GM12878 (cell line): ENCODE data around the gene PRRT1B. TPM values are rescaled to one million over a fixed set of nuclear protein-coding genes. Genes with fewer than 3 reads are reported as not detected.

Experiments used
- ATAC-seq: fragments of 200-7000 bp; cut with Tn5 transposase; 3 replicates; pipeline ENCODE4 v1.9.1; 2020; ENCODE audit warnings: mild to moderate bottlenecking, moderate library complexity
- BruUV-seq: library from RNA; stranded (reverse); fragments of 400-500 nt; replicated peaks from 2 replicates; lab custom pipeline; 2021; lab: Mats Ljungman, UMichigan
- CTCF ChIA-PET: fragments of 300-600 bp; sonication (Branson Sonifier 250); formaldehyde crosslinking; extraction: SDS; loops from one replicate; lab custom pipeline; 2021; ENCODE audit warnings: inconsistent platforms; lab: Yijun Ruan, JAX
- POLR2A ChIA-PET: fragments of 350-600 bp; formaldehyde crosslinking; extraction: SDS; loops from one replicate; lab custom pipeline; 2021; ENCODE audit warnings: inconsistent platforms; lab: Charles Lee
- RAD21 ChIA-PET: fragments of 300-600 bp; sonication (Branson Sonifier 250); formaldehyde crosslinking; loops from one replicate; lab custom pipeline; 2023; ENCODE audit warnings: antibody characterized with exemption; ENCODE audit not compliant: unreplicated experiment; lab: Charles Lee
- SMC1A ChIA-PET: fragments of 300-600 bp; sonication (Branson Sonifier 250); formaldehyde crosslinking; loops from one replicate; lab custom pipeline; 2023; ENCODE audit not compliant: unreplicated experiment, uncharacterized antibody; lab: Charles Lee
- DNase-seq: peaks from one replicate; pipeline ENCODE4 v3.0.0-alpha.2; 2011; ENCODE audit warnings: low read depth, low spot score
- FAIRE-seq: peaks from 3 replicates; lab custom pipeline; 2011; peaks lifted over from hg19 to GRCh38; lab: Jason Lieb, UNC
- H2AFZ ChIP-seq: 2 replicates; pipeline ENCODE4 v1.6.0; 2011; ENCODE audit warnings: low read depth, low read length, control low read depth; ENCODE audit not compliant: control insufficient read depth
- H3K27ac ChIP-seq: 2 replicates; pipeline ENCODE4 v1.5.1; 2011; ENCODE audit warnings: control low read depth; ENCODE audit not compliant: control insufficient read depth, insufficient read depth
- H3K27me3 ChIP-seq, 2 experiments: replicated peaks in 1 of 2; 2 replicates each; pipeline versions ENCODE4 v1.6.0 to v1.6.1; 2011; ENCODE audit warnings: low read length in 1 of 2; ENCODE audit not compliant: control insufficient read depth in 2 of 2, insufficient read depth in 2 of 2
- H3K36me3 ChIP-seq, 2 experiments: 2 replicates each; pipeline ENCODE4 v1.5.1; 2011; ENCODE audit warnings: low read length in 1 of 2; ENCODE audit not compliant: control insufficient read depth in 2 of 2, insufficient read depth in 2 of 2
- H3K4me1 ChIP-seq: 2 replicates; pipeline ENCODE4 v1.6.1; 2011; ENCODE audit warnings: mild to moderate bottlenecking, low read length, moderate library complexity, mixed read lengths; ENCODE audit not compliant: control insufficient read depth, insufficient read depth
- H3K4me2 ChIP-seq: 2 replicates; pipeline ENCODE4 v1.6.0; 2011; ENCODE audit warnings: control low read depth; ENCODE audit not compliant: control insufficient read depth, insufficient read depth
- H3K4me3 ChIP-seq: fragments of 200-600 bp; sonication (generic); 2 replicates; pipeline ENCODE4 v1.5.1; 2016
- H3K79me2 ChIP-seq: 2 replicates; pipeline ENCODE4 v1.6.0; 2011; ENCODE audit warnings: low read length; ENCODE audit not compliant: control insufficient read depth, insufficient read depth
- H3K9ac ChIP-seq: 2 replicates; pipeline ENCODE4 v1.8.0; 2011; ENCODE audit warnings: low read length, control low read depth, mixed read lengths; ENCODE audit not compliant: control insufficient read depth, insufficient read depth
- H3K9me3 ChIP-seq: replicated peaks from 3 replicates; pipeline ENCODE4 v1.5.1; 2011; ENCODE audit warnings: mild to moderate bottlenecking, low read length; ENCODE audit not compliant: control insufficient read depth, insufficient read depth
- H4K20me1 ChIP-seq: 2 replicates; pipeline ENCODE4 v1.6.0; 2011; ENCODE audit not compliant: control insufficient read depth, insufficient read depth
- ELK1 ChIP-seq: IDR thresholded peaks from 2 replicates; pipeline ENCODE4 v1.6.1; 2012; ENCODE audit warnings: low read depth, low read length, improper control_type of control experiment
- ETV6 ChIP-seq, 2 experiments: fragments of 450-650 bp in 1 of 2; IDR thresholded peaks in 1 of 2; conservative IDR thresholded peaks in 1 of 2; 2 replicates each; pipeline ENCODE4 v1.6.1; 2014; ENCODE audit warnings: antibody characterized with exemption in 1 of 2, borderline replicate concordance in 1 of 2, low read depth in 1 of 2, mild to moderate bottlenecking in 1 of 2, moderate library complexity in 1 of 2
- JUNB ChIP-seq: IDR thresholded peaks from 2 replicates; pipeline ENCODE4 v1.6.1; 2016; ENCODE audit warnings: antibody characterized with exemption, mild to moderate bottlenecking
- MEF2A ChIP-seq: IDR thresholded peaks from 2 replicates; pipeline ENCODE4 v1.6.1; 2011; ENCODE audit warnings: low read depth, mild to moderate bottlenecking, low read length, moderate library complexity; ENCODE audit not compliant: insufficient read depth
- MEF2B ChIP-seq: fragments of 450-650 bp; IDR thresholded peaks from 2 replicates; pipeline ENCODE4 v1.6.1; 2018; ENCODE audit warnings: mild to moderate bottlenecking, moderate library complexity; ENCODE audit not compliant: partially characterized antibody, poor library complexity, severe bottlenecking
- NR2F1 ChIP-seq: fragments of 450-650 bp; conservative IDR thresholded peaks from 2 replicates; pipeline ENCODE4 v1.6.1; 2017; ENCODE audit warnings: mild to moderate bottlenecking
- RUNX3 ChIP-seq: IDR thresholded peaks from 2 replicates; pipeline ENCODE4 v1.6.1; 2012; ENCODE audit warnings: low read length, inconsistent platforms
- SIX5 ChIP-seq: IDR thresholded peaks from 2 replicates; pipeline ENCODE4 v1.6.1; 2011; ENCODE audit warnings: mild to moderate bottlenecking, low read depth, low read length, moderate library complexity; ENCODE audit not compliant: severe bottlenecking
- SMARCA5 ChIP-seq: fragments of 450-650 bp; IDR thresholded peaks from 2 replicates; pipeline ENCODE4 v1.6.1; 2017; ENCODE audit warnings: mild to moderate bottlenecking
- SREBF2 ChIP-seq: IDR thresholded peaks from 2 replicates; pipeline ENCODE4 v1.6.1; 2012; ENCODE audit warnings: mild to moderate bottlenecking, low read length
- STAT3 ChIP-seq: IDR thresholded peaks from 2 replicates; pipeline ENCODE4 v1.6.1; 2011; ENCODE audit warnings: low read depth, low read length, improper control_type of control experiment
- WGBS: methylation state at CpG from one replicate; pipeline ENCODE4 v1.1.6; 2016; ENCODE audit warnings: low lambda C conversion rate; ENCODE audit not compliant: insufficient replicate concordance, insufficient coverage; ENCODE audit errors: missing lambda C conversion rate; 5-methylcytosine and 5-hydroxymethylcytosine counted together
- in situ Hi-C: fragments of 300-500 bp; cut with MboI; formaldehyde crosslinking; loops from 9 replicates; pipeline ENCODE4 v1.14.3; 2018; ENCODE audit warnings: mixed read lengths
- intact Hi-C: fragments of 100-400 bp; cut with micrococcal nuclease; formaldehyde crosslinking; loops from one replicate; pipeline ENCODE4 v1.14.2; 2022; ENCODE audit not compliant: unreplicated experiment
- polyA plus RNA-seq, 11 experiments: library from polyadenylated mRNA; depleted of rRNA in 4 of 11; unstranded in 6 of 11; stranded (reverse) in 5 of 11; fragments of >200 nt; fragmentation: Nextera tagmentation in 4 of 11; fragmentation: Illumina TruSeq in 1 of 11; extraction: Ambion mirVana in 4 of 11; extraction: Trizol in 1 of 11; gene quantifications; 1 replicate in 1 of 11; 2 replicates in 10 of 11; pipeline versions ENCODE4 v1.2.1 to v1.2.3, GENCODE V29; 2011 to 2016; ENCODE audit warnings: inconsistent platforms in 2 of 11, missing spikeins in 2 of 11, low read depth in 1 of 11
- total RNA-seq, 4 experiments: library from RNA; depleted of rRNA in 3 of 4; stranded (reverse); fragments of >200 nt in 3 of 4; fragmentation: Illumina TruSeq in 1 of 4; extraction: Trizol in 1 of 4; gene quantifications; 2 replicates each; pipeline versions ENCODE4 v1.2.1 to v1.2.3, GENCODE V29; 2013 to 2021
- TF ChIP-seq, protein P1 (sequence below): fragments of 450-650 bp; IDR thresholded peaks from 2 replicates; pipeline ENCODE4 v1.6.1; 2017; ENCODE audit warnings: mild to moderate bottlenecking, moderate library complexity

PRRT1B gene
- total and polyA plus RNA-seq, 10 of the 15 experiments (the other 5 are each of a cell fraction or from before 2014, with no cell fraction given) = not detected

DNA sequence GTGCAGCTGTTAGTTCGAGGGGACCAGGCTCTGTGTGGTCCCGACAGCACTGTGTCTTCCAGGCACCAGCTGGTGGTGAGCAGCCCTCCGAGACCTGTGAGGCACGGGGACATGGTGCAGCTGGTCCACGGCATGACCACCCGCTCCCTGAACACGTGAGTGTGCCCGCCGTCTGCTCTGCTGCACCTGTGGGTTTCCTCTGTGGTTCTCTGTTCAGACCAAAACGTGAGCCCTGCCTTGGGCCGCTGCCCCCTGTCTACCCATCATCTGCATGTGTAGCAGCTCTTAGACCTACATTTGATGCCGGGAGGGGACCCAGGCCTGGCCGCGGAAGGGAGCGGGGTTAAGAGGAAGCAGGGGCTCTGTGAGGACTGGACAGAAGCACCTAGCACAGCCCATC lies 32.1 kb upstream of the PRRT1B start:
- FAIRE-seq = no peak
- no peaks in the 10 kb centered on the region for H3K4me1 ChIP-seq
- BruUV-seq = no TSS peak
- intact Hi-C loops = no loop called here
- 66% methylated on average over 15 of the region's 15 CpGs for WGBS
- TF ChIP-seq RUNX3 (no peak), SMARCA5 (no peak), SREBF2 (no peak), ETV6 (conservative IDR thresholded peaks at IDR 0.05 in 1 of 2, IDR thresholded peaks at IDR 0.05 in 1 of 2; ENCODE audit: borderline replicate concordance in 1 of 2, low read depth in 1 of 2) (no peak), SIX5 (no peak), STAT3 (no peak), MEF2B (no peak), JUNB (no peak), MEF2A (no peak), ELK1 (no peak), NR2F1 (no peak)
- TF ChIP-seq, protein P1, sequence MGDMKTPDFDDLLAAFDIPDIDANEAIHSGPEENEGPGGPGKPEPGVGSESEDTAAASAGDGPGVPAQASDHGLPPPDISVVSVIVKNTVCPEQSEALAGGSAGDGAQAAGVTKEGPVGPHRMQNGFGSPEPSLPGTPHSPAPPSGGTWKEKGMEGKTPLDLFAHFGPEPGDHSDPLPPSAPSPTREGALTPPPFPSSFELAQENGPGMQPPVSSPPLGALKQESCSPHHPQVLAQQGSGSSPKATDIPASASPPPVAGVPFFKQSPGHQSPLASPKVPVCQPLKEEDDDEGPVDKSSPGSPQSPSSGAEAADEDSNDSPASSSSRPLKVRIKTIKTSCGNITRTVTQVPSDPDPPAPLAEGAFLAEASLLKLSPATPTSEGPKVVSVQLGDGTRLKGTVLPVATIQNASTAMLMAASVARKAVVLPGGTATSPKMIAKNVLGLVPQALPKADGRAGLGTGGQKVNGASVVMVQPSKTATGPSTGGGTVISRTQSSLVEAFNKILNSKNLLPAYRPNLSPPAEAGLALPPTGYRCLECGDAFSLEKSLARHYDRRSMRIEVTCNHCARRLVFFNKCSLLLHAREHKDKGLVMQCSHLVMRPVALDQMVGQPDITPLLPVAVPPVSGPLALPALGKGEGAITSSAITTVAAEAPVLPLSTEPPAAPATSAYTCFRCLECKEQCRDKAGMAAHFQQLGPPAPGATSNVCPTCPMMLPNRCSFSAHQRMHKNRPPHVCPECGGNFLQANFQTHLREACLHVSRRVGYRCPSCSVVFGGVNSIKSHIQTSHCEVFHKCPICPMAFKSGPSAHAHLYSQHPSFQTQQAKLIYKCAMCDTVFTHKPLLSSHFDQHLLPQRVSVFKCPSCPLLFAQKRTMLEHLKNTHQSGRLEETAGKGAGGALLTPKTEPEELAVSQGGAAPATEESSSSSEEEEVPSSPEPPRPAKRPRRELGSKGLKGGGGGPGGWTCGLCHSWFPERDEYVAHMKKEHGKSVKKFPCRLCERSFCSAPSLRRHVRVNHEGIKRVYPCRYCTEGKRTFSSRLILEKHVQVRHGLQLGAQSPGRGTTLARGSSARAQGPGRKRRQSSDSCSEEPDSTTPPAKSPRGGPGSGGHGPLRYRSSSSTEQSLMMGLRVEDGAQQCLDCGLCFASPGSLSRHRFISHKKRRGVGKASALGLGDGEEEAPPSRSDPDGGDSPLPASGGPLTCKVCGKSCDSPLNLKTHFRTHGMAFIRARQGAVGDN = no peak
- RAD21 ChIA-PET = no interaction called here
- no peak overlapping the region for H3K9ac ChIP-seq
- in situ Hi-C loops = no loop called here
- CTCF ChIA-PET = no interaction called here
- no peaks in the 10 kb centered on the region for H3K27me3 ChIP-seq
- H3K27ac ChIP-seq = no peak overlapping the region
- H3K4me2 ChIP-seq = no peak overlapping the region
- H3K4me3 ChIP-seq = no peak overlapping the region
- POLR2A ChIA-PET = no interaction called here
- H3K9me3 ChIP-seq = no peaks in the 10 kb centered on the region
- H3K36me3 ChIP-seq = peaks cover 7 to 20% of the 10 kb centered on the region in 2 experiments; a peak in 3 of 4 replicates
- H2AFZ ChIP-seq = no peak overlapping the region
- SMC1A ChIA-PET = no interaction called here
- ATAC-seq = no peak
- no peaks in the 10 kb centered on the region for H4K20me1 ChIP-seq
- H3K79me2 ChIP-seq = no peaks in the 10 kb centered on the region
- DNase-seq = no peak
